ENCODE data around the gene KBTBD4. TPM values are rescaled to one million over a fixed set of nuclear protein-coding genes. Genes with fewer than 3 reads are reported as not detected.

The KBTBD4 gene
- total RNA-seq, 1 donor from 2014 or later: 12.9 TPM

DNA sequence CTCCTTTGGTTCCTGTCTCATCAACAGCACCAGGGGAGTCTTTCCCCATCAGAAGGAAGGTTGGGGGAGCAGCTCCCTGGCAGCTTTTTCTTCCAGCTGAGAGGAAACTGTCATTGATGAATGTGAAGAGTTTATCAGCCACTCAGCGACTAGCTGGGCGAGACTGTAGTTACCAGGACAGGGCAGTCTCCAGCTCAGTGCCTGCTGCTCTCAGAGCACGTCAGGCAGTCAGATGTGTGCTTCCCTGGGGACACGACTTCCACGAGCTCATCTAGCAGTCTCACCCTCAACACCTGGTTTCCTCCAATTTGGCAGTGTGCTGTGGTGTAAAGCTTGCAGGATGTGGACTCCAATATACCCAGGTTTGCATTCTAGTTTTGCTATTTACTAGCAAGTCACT lies 28.0 kb upstream of the KBTBD4 start:
- TF ChIP-seq, protein P1, sequence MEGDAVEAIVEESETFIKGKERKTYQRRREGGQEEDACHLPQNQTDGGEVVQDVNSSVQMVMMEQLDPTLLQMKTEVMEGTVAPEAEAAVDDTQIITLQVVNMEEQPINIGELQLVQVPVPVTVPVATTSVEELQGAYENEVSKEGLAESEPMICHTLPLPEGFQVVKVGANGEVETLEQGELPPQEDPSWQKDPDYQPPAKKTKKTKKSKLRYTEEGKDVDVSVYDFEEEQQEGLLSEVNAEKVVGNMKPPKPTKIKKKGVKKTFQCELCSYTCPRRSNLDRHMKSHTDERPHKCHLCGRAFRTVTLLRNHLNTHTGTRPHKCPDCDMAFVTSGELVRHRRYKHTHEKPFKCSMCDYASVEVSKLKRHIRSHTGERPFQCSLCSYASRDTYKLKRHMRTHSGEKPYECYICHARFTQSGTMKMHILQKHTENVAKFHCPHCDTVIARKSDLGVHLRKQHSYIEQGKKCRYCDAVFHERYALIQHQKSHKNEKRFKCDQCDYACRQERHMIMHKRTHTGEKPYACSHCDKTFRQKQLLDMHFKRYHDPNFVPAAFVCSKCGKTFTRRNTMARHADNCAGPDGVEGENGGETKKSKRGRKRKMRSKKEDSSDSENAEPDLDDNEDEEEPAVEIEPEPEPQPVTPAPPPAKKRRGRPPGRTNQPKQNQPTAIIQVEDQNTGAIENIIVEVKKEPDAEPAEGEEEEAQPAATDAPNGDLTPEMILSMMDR (IDR thresholded peaks at IDR 0.05): no peak
- Mint-ChIP-seq H3K36me3 (ENCODE audit: low read depth) (peaks cover 6% of the 10 kb centered on the region), H3K4me3 (ENCODE audit: unreplicated experiment) (no peak overlapping the region), H3K27ac (ENCODE audit: unreplicated experiment) (peak overlapping the region; percentile 75), H3K9me3 (ENCODE audit: low read depth) (no peaks in the 10 kb centered on the region), H3K4me1 (ENCODE audit: low read depth) (peaks cover 25% of the 10 kb centered on the region), H3K27me3 (ENCODE audit: low read depth) (no peaks in the 10 kb centered on the region)
- DNase-seq (ENCODE audit: low spot score): no peak

DNA sequence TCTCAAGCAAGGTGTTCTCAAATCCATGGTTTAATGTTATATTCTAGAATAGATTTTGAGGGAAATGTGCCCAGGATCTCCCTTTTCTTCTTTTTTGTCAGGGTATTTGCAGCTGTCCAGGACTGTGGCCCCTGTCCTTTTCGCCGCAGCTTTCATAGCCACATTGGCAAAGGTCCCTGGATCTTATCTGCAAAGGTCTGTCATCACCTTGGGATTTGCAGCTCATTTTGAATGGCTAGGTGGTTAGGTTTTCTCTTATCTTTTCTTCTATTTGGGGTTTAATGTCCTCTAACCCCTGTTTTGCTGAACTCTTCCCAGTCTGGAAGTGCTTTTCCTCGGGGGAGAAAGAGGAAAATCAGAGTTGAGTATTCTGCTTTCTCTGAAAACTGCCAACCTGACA lies 27.2 kb upstream of the KBTBD4 start:
- Mint-ChIP-seq H3K9me3 (ENCODE audit: low read depth) (no peaks in the 10 kb centered on the region), H3K27ac (ENCODE audit: unreplicated experiment) (no peak overlapping the region), H3K4me3 (ENCODE audit: unreplicated experiment) (no peak overlapping the region), H3K36me3 (ENCODE audit: low read depth) (peaks cover 5% of the 10 kb centered on the region), H3K4me1 (ENCODE audit: low read depth) (peaks cover 25% of the 10 kb centered on the region), H3K27me3 (ENCODE audit: low read depth) (no peaks in the 10 kb centered on the region)
- no peak for DNase-seq (ENCODE audit: low spot score)
- TF ChIP-seq, protein P1 (IDR thresholded peaks at IDR 0.05): no peak

DNA sequence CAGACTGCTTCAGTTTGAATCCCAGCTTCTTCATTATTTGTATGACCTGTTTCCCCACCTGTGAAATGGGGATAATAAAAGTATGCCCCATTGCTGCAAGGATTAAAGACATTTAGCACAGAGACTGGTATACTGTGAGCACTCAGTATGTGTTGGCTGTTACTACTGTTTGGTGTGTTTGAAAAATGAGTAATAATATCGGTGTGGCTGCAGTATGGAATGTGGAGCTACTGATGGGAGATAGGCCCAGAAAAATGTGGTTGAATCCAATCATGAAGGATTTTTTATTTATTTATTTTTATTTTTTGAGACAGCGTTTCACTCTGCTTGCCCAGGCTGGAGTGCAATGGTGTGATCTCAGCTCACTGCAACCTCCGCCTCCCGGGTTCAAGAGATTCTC lies 24.5 kb upstream of the KBTBD4 start:
- TF ChIP-seq, protein P1 (IDR thresholded peaks at IDR 0.05): no peak
- peaks cover 22% of the 10 kb centered on the region for H3K4me1 Mint-ChIP-seq (ENCODE audit: low read depth)
- H3K27ac Mint-ChIP-seq (ENCODE audit: unreplicated experiment): no peak overlapping the region
- H3K9me3 Mint-ChIP-seq (ENCODE audit: low read depth): no peaks in the 10 kb centered on the region
- no peak overlapping the region for H3K4me3 Mint-ChIP-seq (ENCODE audit: unreplicated experiment)
- DNase-seq (ENCODE audit: low spot score): no peak
- H3K27me3 Mint-ChIP-seq (ENCODE audit: low read depth): no peaks in the 10 kb centered on the region
- no peaks in the 10 kb centered on the region for H3K36me3 Mint-ChIP-seq (ENCODE audit: low read depth)

DNA sequence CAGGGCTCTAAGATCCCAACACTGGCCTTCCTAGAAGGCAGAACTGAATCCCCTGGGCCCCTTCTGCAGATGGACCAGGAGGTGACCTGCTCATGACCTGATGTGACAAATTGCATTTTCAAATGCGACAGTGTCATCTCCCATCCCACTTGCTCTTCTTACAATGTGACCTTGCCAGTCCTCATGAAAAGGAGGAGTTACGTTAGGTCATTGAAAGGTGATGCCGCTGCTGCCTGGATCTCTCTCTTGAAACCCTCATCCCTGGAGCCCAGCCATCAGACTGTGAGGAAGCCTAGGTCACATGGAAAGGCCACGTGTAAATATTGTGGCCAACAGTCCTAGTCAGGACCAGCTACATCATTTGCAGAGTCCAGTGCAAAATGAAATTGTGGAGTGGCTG lies 21.1 kb upstream of the KBTBD4 start:
- no peak for DNase-seq (ENCODE audit: low spot score)
- Mint-ChIP-seq H3K36me3 (ENCODE audit: low read depth) (peaks cover 2% of the 10 kb centered on the region), H3K4me3 (ENCODE audit: unreplicated experiment) (no peak overlapping the region), H3K27ac (ENCODE audit: unreplicated experiment) (no peak overlapping the region), H3K27me3 (ENCODE audit: low read depth) (peaks cover 9% of the 10 kb centered on the region), H3K4me1 (ENCODE audit: low read depth) (no peaks in the 10 kb centered on the region), H3K9me3 (ENCODE audit: low read depth) (no peaks in the 10 kb centered on the region)
- TF ChIP-seq, protein P1 (IDR thresholded peaks at IDR 0.05): no peak

DNA sequence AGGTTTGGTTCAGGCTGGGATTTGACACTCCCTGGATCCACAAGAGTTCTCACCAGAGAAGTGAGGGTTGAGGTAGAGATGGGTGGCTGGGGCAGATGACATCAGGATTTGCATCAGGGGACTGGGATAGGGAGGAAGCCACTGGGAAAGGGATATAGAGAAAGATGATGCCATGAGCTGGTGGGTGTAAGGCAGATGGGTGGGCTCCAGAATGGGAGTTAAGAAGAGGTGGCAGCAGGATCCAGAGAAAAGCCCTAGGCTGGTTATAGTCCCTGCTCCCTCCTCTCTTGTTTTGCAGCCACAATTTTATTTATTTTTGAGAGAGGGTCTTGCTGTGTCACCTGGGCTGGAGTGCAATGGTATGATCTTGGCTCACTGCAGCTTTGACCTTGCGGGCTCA lies 17.2 kb upstream of the KBTBD4 start:
- Mint-ChIP-seq H3K4me3 (ENCODE audit: unreplicated experiment) (no peak overlapping the region), H3K36me3 (ENCODE audit: low read depth) (peaks cover 2% of the 10 kb centered on the region), H3K27ac (ENCODE audit: unreplicated experiment) (no peak overlapping the region), H3K4me1 (ENCODE audit: low read depth) (peaks cover 8% of the 10 kb centered on the region), H3K27me3 (ENCODE audit: low read depth) (peaks cover 35% of the 10 kb centered on the region), H3K9me3 (ENCODE audit: low read depth) (no peaks in the 10 kb centered on the region)
- TF ChIP-seq, protein P1 (IDR thresholded peaks at IDR 0.05): no peak
- no peak for DNase-seq (ENCODE audit: low spot score)

Measured in chondrocyte (in vitro differentiated cells).